SU-DHL-6 (cell line): ENCODE measurements around the gene MT1H.

ENCODE experiments used
- H2AFZ ChIP-seq: fragments of 200-600 bp; sonication (generic); 2 replicates; pipeline ENCODE4 v1.6.1; 2014; ENCODE audit warnings: low read depth, mild to moderate bottlenecking, moderate library complexity, mixed read lengths, antibody characterized with exemption, low read length; ENCODE audit not compliant: severe bottlenecking
- H3F3A ChIP-seq: fragments of 200-600 bp; shearing (Covaris generic); 2 replicates; pipeline ENCODE4 v1.6.0; 2016; ENCODE audit warnings: antibody characterized with exemption, mild to moderate bottlenecking; ENCODE audit not compliant: insufficient read depth
- H3K27ac ChIP-seq: fragments of 200-600 bp; sonication (generic); 2 replicates; pipeline ENCODE4 v1.5.1; 2016; ENCODE audit warnings: low read depth, mild to moderate bottlenecking, low read length, moderate library complexity, mixed read lengths
- H3K27me3 ChIP-seq: fragments of 200-600 bp; sonication (generic), shearing (Covaris generic); 2 replicates; pipeline ENCODE4 v1.6.0; 2014; ENCODE audit warnings: mild to moderate bottlenecking, low read length
- H3K36me3 ChIP-seq: fragments of 200-600 bp; sonication (generic); 2 replicates; pipeline ENCODE4 v1.6.1; 2014; ENCODE audit warnings: mild to moderate bottlenecking, low read length, mixed read lengths
- H3K4me2 ChIP-seq: fragments of 300-600, 200-600 bp; shearing (Covaris generic), sonication (generic); 2 replicates; pipeline ENCODE4 v1.6.0; 2014; ENCODE audit warnings: low read length, low read depth, mild to moderate bottlenecking; ENCODE audit not compliant: poor library complexity, severe bottlenecking
- H3K4me3 ChIP-seq: fragments of 200-600 bp; sonication (generic); 2 replicates; pipeline ENCODE4 v1.5.1; 2014; ENCODE audit warnings: antibody characterized with exemption, low read length, mild to moderate bottlenecking, mixed read lengths; ENCODE audit not compliant: insufficient read depth, poor library complexity, severe bottlenecking
- H3K79me2 ChIP-seq: fragments of 200-600 bp; sonication (generic); 2 replicates; pipeline ENCODE4 v1.6.1; 2014; ENCODE audit warnings: mild to moderate bottlenecking, low read length, moderate library complexity; ENCODE audit not compliant: insufficient read depth
- H3K9ac ChIP-seq: fragments of 200-600 bp; sonication (generic); 2 replicates; pipeline ENCODE4 v1.7.0; 2014; ENCODE audit warnings: mild to moderate bottlenecking, low read length
- H3K9me2 ChIP-seq: fragments of 200-600 bp; sonication (generic); replicated peaks from 2 replicates; pipeline ENCODE4 v1.6.1; 2014; ENCODE audit warnings: low read length; ENCODE audit not compliant: insufficient read depth
- H3K9me3 ChIP-seq: fragments of 200-600 bp; sonication (generic); 2 replicates; pipeline ENCODE4 v1.6.1; 2014; ENCODE audit warnings: low read length, mixed read lengths; ENCODE audit not compliant: insufficient read depth
- H4K20me1 ChIP-seq: fragments of 200-600 bp; sonication (generic); 2 replicates; pipeline ENCODE4 v1.6.1; 2014; ENCODE audit warnings: low read depth, mild to moderate bottlenecking, antibody characterized with exemption, low read length, moderate library complexity, mixed read lengths
- CTCF ChIP-seq: fragments of 200-600 bp; sonication (generic); IDR thresholded peaks from one replicate; pipeline ENCODE4 v1.5.1; 2017; ENCODE audit warnings: antibody characterized with exemption, mild to moderate bottlenecking, low read length, moderate library complexity; ENCODE audit not compliant: insufficient read depth, poor library complexity, severe bottlenecking
- EZH2phosphoT487 ChIP-seq: fragments of 200-600 bp; sonication (generic), shearing (Covaris generic); conservative IDR thresholded peaks from 2 replicates; pipeline ENCODE4 v1.6.1; 2018; ENCODE audit warnings: mild to moderate bottlenecking, antibody characterized with exemption, low read length, moderate library complexity, mixed read lengths

The MT1H gene

GRCh38 chr16:56695246-56695645 lies 25.6 kb downstream of the MT1H start:
- no peaks in the 10 kb centered on the region for H3K9me2 ChIP-seq
- H3K9ac ChIP-seq, result no peak overlapping the region
- no peaks in the 10 kb centered on the region for H3K36me3 ChIP-seq
- H4K20me1 ChIP-seq, result no peaks in the 10 kb centered on the region
- H3K27me3 ChIP-seq, result no peaks in the 10 kb centered on the region
- H3K4me2 ChIP-seq, result no peak overlapping the region
- no peak overlapping the region for H3K4me3 ChIP-seq
- H2AFZ ChIP-seq, result no peak overlapping the region
- TF ChIP-seq CTCF (no peak), EZH2phosphoT487 (no peak)
- H3K79me2 ChIP-seq, result no peaks in the 10 kb centered on the region
- no peaks in the 10 kb centered on the region for H3F3A ChIP-seq
- H3K9me3 ChIP-seq, result no peaks in the 10 kb centered on the region
- H3K27ac ChIP-seq, result no peak overlapping the region

GRCh38 chr16:56697456-56698155 lies 28.0 kb downstream of the MT1H start:
- TF ChIP-seq EZH2phosphoT487 (no peak), CTCF (no peak)
- no peak overlapping the region for H2AFZ ChIP-seq
- H3K27me3 ChIP-seq, result no peaks in the 10 kb centered on the region
- H3K4me2 ChIP-seq, result no peak overlapping the region
- H3K9ac ChIP-seq, result no peak overlapping the region
- no peaks in the 10 kb centered on the region for H4K20me1 ChIP-seq
- no peaks in the 10 kb centered on the region for H3F3A ChIP-seq
- H3K79me2 ChIP-seq, result no peaks in the 10 kb centered on the region
- H3K36me3 ChIP-seq, result no peaks in the 10 kb centered on the region
- H3K27ac ChIP-seq, result no peak overlapping the region
- H3K9me2 ChIP-seq, result no peaks in the 10 kb centered on the region
- no peak overlapping the region for H3K4me3 ChIP-seq
- H3K9me3 ChIP-seq, result no peaks in the 10 kb centered on the region

GRCh38 chr16:56700195-56700594 lies 30.6 kb downstream of the MT1H start:
- H3K4me3 ChIP-seq, result no peak overlapping the region
- no peak overlapping the region for H2AFZ ChIP-seq
- no peaks in the 10 kb centered on the region for H3K79me2 ChIP-seq
- H3K9me2 ChIP-seq, result no peaks in the 10 kb centered on the region
- H3K36me3 ChIP-seq, result no peaks in the 10 kb centered on the region
- H3K27me3 ChIP-seq, result no peaks in the 10 kb centered on the region
- no peak overlapping the region for H3K4me2 ChIP-seq
- no peaks in the 10 kb centered on the region for H4K20me1 ChIP-seq
- TF ChIP-seq EZH2phosphoT487, result no peak
- no peak for TF ChIP-seq CTCF
- H3K9me3 ChIP-seq, result no peaks in the 10 kb centered on the region
- no peak overlapping the region for H3K9ac ChIP-seq
- no peak overlapping the region for H3K27ac ChIP-seq
- H3F3A ChIP-seq, result no peaks in the 10 kb centered on the region

- no peaks in the 10 kb centered on the region for H4K20me1 ChIP-seq
- no peak overlapping the region for H3K9ac ChIP-seq
- H3K27ac ChIP-seq, result no peak overlapping the region
- no peaks in the 10 kb centered on the region for H3K36me3 ChIP-seq
- no peaks in the 10 kb centered on the region for H3K27me3 ChIP-seq
- H3F3A ChIP-seq, result no peaks in the 10 kb centered on the region
- no peak overlapping the region for H3K4me2 ChIP-seq
- no peak overlapping the region for H2AFZ ChIP-seq
- no peaks in the 10 kb centered on the region for H3K79me2 ChIP-seq
- no peaks in the 10 kb centered on the region for H3K9me2 ChIP-seq
- TF ChIP-seq EZH2phosphoT487, result no peak
- TF ChIP-seq CTCF, result no peak
- no peaks in the 10 kb centered on the region for H3K9me3 ChIP-seq
- H3K4me3 ChIP-seq, result no peak overlapping the region
Observed at GRCh38 chr16:56700631-56701030, 31.0 kb downstream of the MT1H start.
